GM10266 (cell line): ENCODE data around the gene CARD14.

Experiments
- DNase-seq: peaks from one replicate; pipeline ENCODE4 v3.0.0; 2012; ENCODE audit errors: extremely low spot score
- CTCF ChIP-seq: IDR thresholded peaks from 2 replicates; pipeline ENCODE4 v1.5.1; 2012; ENCODE audit warnings: mild to moderate bottlenecking, low read depth; ENCODE audit not compliant: control insufficient read depth, insufficient read depth; ENCODE audit errors: missing control alignments

Gene CARD14

GRCh38 chr17:80227666-80228065 lies 57.8 kb downstream of the CARD14 start:
- no peak for DNase-seq
- no peak for TF ChIP-seq CTCF

GRCh38 chr17:80228477-80228876 lies 58.6 kb downstream of the CARD14 start:
- DNase-seq = no peak
- TF ChIP-seq CTCF = no peak

GRCh38 chr17:80229011-80229410 lies 59.2 kb downstream of the CARD14 start:
- no peak for DNase-seq
- no peak for TF ChIP-seq CTCF

- DNase-seq = no peak
- TF ChIP-seq CTCF = no peak
Measured at GRCh38 chr17:80232438-80232837, 62.6 kb downstream of the CARD14 start.

GRCh38 chr17:80233202-80233601 lies 63.4 kb downstream of the CARD14 start:
- TF ChIP-seq CTCF = no peak

GRCh38 chr17:80236911-80237310 lies 67.1 kb downstream of the CARD14 start:
- no peak for TF ChIP-seq CTCF
- DNase-seq = no peak

More at GRCh38 chr17:80233202-80233601, 63.4 kb downstream of the CARD14 start:
- DNase-seq = no peak

- no peak for DNase-seq
- no peak for TF ChIP-seq CTCF
Measured at GRCh38 chr17:80237386-80237785, 67.6 kb downstream of the CARD14 start.
